Gastroesophageal sphincter (tissue), 4 donors: ENCODE data around the gene CGGBP1. TPM values are rescaled to one million over a fixed set of nuclear protein-coding genes. Genes with fewer than 3 reads are reported as not detected.

Experiments used
- ATAC-seq: fragments of 150-250 bp; one replicate; pipeline ENCODE4 v1.9.1; 2016; ENCODE audit warnings: mild to moderate bottlenecking, moderate library complexity
- H3K27ac ChIP-seq, 4 donors: fragments of 200-600 bp; sonication (generic) in 3 of 4; 1 replicate in 3 of 4; 2 replicates in 1 of 4; pipeline ENCODE4 v1.5.1; 2016 to 2019
- H3K27me3 ChIP-seq: fragments of 200-600 bp; sonication (generic); one replicate; pipeline ENCODE4 v1.5.1; 2019
- H3K36me3 ChIP-seq, 2 donors: fragments of 200-600 bp; sonication (generic); one replicate each; pipeline ENCODE4 v1.5.1; 2019; ENCODE audit warnings: control low read depth in 1 of 2
- H3K4me1 ChIP-seq, 3 donors: fragments of 200-600 bp; sonication (generic); 1 replicate in 2 of 3; 2 replicates in 1 of 3; pipeline ENCODE4 v1.5.1; 2016 to 2019; ENCODE audit warnings: control low read depth in 2 of 3
- H3K4me3 ChIP-seq, 2 donors: fragments of 200-600 bp; sonication (generic); one replicate each; pipeline ENCODE4 v1.5.1; 2019; ENCODE audit warnings: mild to moderate bottlenecking in 1 of 2, moderate library complexity in 1 of 2
- H3K9me3 ChIP-seq, 3 donors: fragments of 200-600 bp; sonication (generic); one replicate each; pipeline ENCODE4 v1.5.1; 2017 to 2019; ENCODE audit warnings: control low read depth in 2 of 3
- CTCF ChIP-seq, 4 experiments: fragments of 200-600 bp in 2 of 4; fragments of 450-650 bp in 2 of 4; sonication (generic) in 1 of 4; IDR thresholded peaks; one replicate each; pipeline ENCODE4 v1.5.1; 2017 to 2019; ENCODE audit warnings: antibody characterized with exemption in 4 of 4, mild to moderate bottlenecking in 2 of 4, moderate library complexity in 2 of 4
- EP300 ChIP-seq: sonication (generic); formaldehyde crosslinking; IDR thresholded peaks from one replicate; pipeline ENCODE4 v1.6.1; 2017; ENCODE audit warnings: antibody characterized with exemption, mild to moderate bottlenecking
- POLR2A ChIP-seq, 2 donors: fragments of 450-650 bp; IDR thresholded peaks; one replicate each; pipeline ENCODE4 v1.6.1; 2017; ENCODE audit warnings: antibody characterized with exemption in 2 of 2, mild to moderate bottlenecking in 2 of 2, moderate library complexity in 1 of 2
- POLR2AphosphoS5 ChIP-seq: sonication (generic); formaldehyde crosslinking; IDR thresholded peaks from one replicate; pipeline ENCODE4 v1.6.1; 2017; ENCODE audit warnings: antibody characterized with exemption
- WGBS, 2 donors: methylation state at CpG; one replicate each; pipeline ENCODE4 v1.1.5; 2018; ENCODE audit warnings: low coverage in 1 of 2; 5-methylcytosine and 5-hydroxymethylcytosine counted together
- total RNA-seq, 4 donors: library from RNA; depleted of rRNA; stranded (reverse); fragments of >200 nt; gene quantifications; one replicate each; pipeline ENCODE4 v1.1.0, GENCODE V29; 2016

CGGBP1 gene
- total RNA-seq, 4 donors from 2014 or later: 53.8 to 95.3 (median 67.8) TPM

- Histone ChIP-seq H3K36me3 (no peaks in the 10 kb centered on the region), H3K4me1 (no peaks in the 10 kb centered on the region), H3K27ac (no peak overlapping the region), H3K4me3 (no peak overlapping the region), H3K27me3 (no peaks in the 10 kb centered on the region), H3K9me3 (no peaks in the 10 kb centered on the region)
- TF ChIP-seq EP300 (no peak), POLR2AphosphoS5 (no peak), POLR2A (IDR thresholded peaks at IDR 0.05) (no peak), CTCF (IDR thresholded peaks at IDR 0.05) (no peak)
- no peak for ATAC-seq
- 90 to 96% methylated on average over 3 of the region's 4 CpGs for WGBS, 2 donors
Measured at GRCh38 chr3:88040529-88040928, 18.3 kb downstream of the CGGBP1 start.

GRCh38 chr3:88038566-88038965, 20.2 kb downstream of the CGGBP1 start:
- TF ChIP-seq CTCF (IDR thresholded peaks at IDR 0.05) (no peak), POLR2A (IDR thresholded peaks at IDR 0.05) (no peak), POLR2AphosphoS5 (no peak), EP300 (no peak)
- Histone ChIP-seq H3K9me3 (no peaks in the 10 kb centered on the region), H3K4me3 (no peak overlapping the region), H3K36me3 (no peaks in the 10 kb centered on the region), H3K27me3 (no peaks in the 10 kb centered on the region), H3K4me1 (peaks cover 0 to 9% (median 0%) of the 10 kb centered on the region in 3 donors), H3K27ac (no peak overlapping the region)
- WGBS, 2 donors: 0 to 21% methylated on average over 1 to 2 of the region's 2 CpGs
- no peak for ATAC-seq

- TF ChIP-seq CTCF (IDR thresholded peaks at IDR 0.05) (no peak), POLR2A (IDR thresholded peaks at IDR 0.05) (no peak), POLR2AphosphoS5 (no peak), EP300 (no peak)
- 82 to 85% methylated on average over 5 of the region's 5 CpGs for WGBS, 2 donors
- H3K27me3 ChIP-seq: no peaks in the 10 kb centered on the region
- no peaks in the 10 kb centered on the region for H3K36me3 ChIP-seq
- H3K27ac ChIP-seq: no peak overlapping the region
- H3K4me3 ChIP-seq: no peak overlapping the region
- H3K9me3 ChIP-seq: no peaks in the 10 kb centered on the region
- H3K4me1 ChIP-seq: peaks cover 0 to 19% (median under 1%) of the 10 kb centered on the region in 3 donors
- no peak for ATAC-seq
Measured at GRCh38 chr3:88036221-88036620, 22.6 kb downstream of the CGGBP1 start.

GRCh38 chr3:88034491-88035275, 24.1 kb downstream of the CGGBP1 start:
- no peaks in the 10 kb centered on the region for H3K36me3 ChIP-seq
- no peak overlapping the region for H3K27ac ChIP-seq
- no peaks in the 10 kb centered on the region for H3K27me3 ChIP-seq
- H3K4me3 ChIP-seq: no peak overlapping the region
- TF ChIP-seq CTCF (IDR thresholded peaks at IDR 0.05) (no peak), POLR2A (IDR thresholded peaks at IDR 0.05) (no peak), EP300 (no peak), POLR2AphosphoS5 (no peak)
- ATAC-seq: no peak
- peaks cover 0 to 24% (median 2%) of the 10 kb centered on the region in 3 donors for H3K4me1 ChIP-seq
- WGBS, 2 donors: 76 to 80% methylated on average over 6 to 8 of the region's 8 CpGs
- no peaks in the 10 kb centered on the region for H3K9me3 ChIP-seq

- Histone ChIP-seq H3K36me3 (no peaks in the 10 kb centered on the region), H3K27ac (no peak overlapping the region), H3K4me3 (no peak overlapping the region), H3K4me1 (peaks cover 0 to 24% (median 2%) of the 10 kb centered on the region in 3 donors), H3K27me3 (no peaks in the 10 kb centered on the region), H3K9me3 (no peaks in the 10 kb centered on the region)
- 14% methylated on average over 2 of the region's 2 CpGs for WGBS, 2 donors
- TF ChIP-seq POLR2A (IDR thresholded peaks at IDR 0.05) (no peak), POLR2AphosphoS5 (no peak), EP300 (no peak), CTCF (IDR thresholded peaks at IDR 0.05) (no peak)
- no peak for ATAC-seq
Measured at GRCh38 chr3:88033808-88034207, 25.0 kb downstream of the CGGBP1 start.
